ENCODE data around the gene ZNF443.
"Not testable (repeated sequence)": the region's sequence is repeated elsewhere in the genome, so short reads cannot be mapped to it uniquely, and the experiment has no call there.

ZNF443 gene

GRCh38 chr19:12481781-12482508, 41.1 kb upstream of the ZNF443 start:
- in situ Hi-C loops (cut with MboI; ENCODE audit: low sequenced_read_pairs, unreplicated experiment), result no loop called here
- no peak for TF ChIP-seq CTCF (IDR thresholded peaks at IDR 0.05; ENCODE audit: borderline replicate concordance, control extremely low read depth, extremely low read depth, insufficient read depth, missing control alignments)
- DNase-seq (ENCODE audit: low spot score), result no peak

GRCh38 chr19:12478234-12478941, 37.6 kb upstream of the ZNF443 start:
- DNase-seq (ENCODE audit: low spot score), result no peak
- no peak for TF ChIP-seq CTCF (IDR thresholded peaks at IDR 0.05; ENCODE audit: borderline replicate concordance, control extremely low read depth, extremely low read depth, insufficient read depth, missing control alignments)
- in situ Hi-C loops (cut with MboI; ENCODE audit: low sequenced_read_pairs, unreplicated experiment), result no loop called here

- in situ Hi-C loops (cut with MboI; ENCODE audit: low sequenced_read_pairs, unreplicated experiment); DNase-seq (ENCODE audit: low spot score): not testable (repeated sequence)
These were observed 26.8 kb upstream of the ZNF443 start for GRCh38 chr19:12467651-12468050.

- DNase-seq (ENCODE audit: low spot score), result no peak
- in situ Hi-C loops (cut with MboI; ENCODE audit: low sequenced_read_pairs, unreplicated experiment), result no loop called here
- TF ChIP-seq CTCF (IDR thresholded peaks at IDR 0.05; ENCODE audit: borderline replicate concordance, control extremely low read depth, extremely low read depth, insufficient read depth, missing control alignments), result no peak
These were observed 24.4 kb upstream of the ZNF443 start for GRCh38 chr19:12465211-12465610.

GRCh38 chr19:12464769-12465168, 23.9 kb upstream of the ZNF443 start:
- DNase-seq (ENCODE audit: low spot score), result no peak
- in situ Hi-C loops (cut with MboI; ENCODE audit: low sequenced_read_pairs, unreplicated experiment), result no loop called here
- no peak for TF ChIP-seq CTCF (IDR thresholded peaks at IDR 0.05; ENCODE audit: borderline replicate concordance, control extremely low read depth, extremely low read depth, insufficient read depth, missing control alignments)

GRCh38 chr19:12464139-12464538, 23.3 kb upstream of the ZNF443 start:
- in situ Hi-C loops (cut with MboI; ENCODE audit: low sequenced_read_pairs, unreplicated experiment); DNase-seq (ENCODE audit: low spot score): not testable (repeated sequence)

GRCh38 chr19:12453495-12453894, 12.7 kb upstream of the ZNF443 start:
- no peak for DNase-seq (ENCODE audit: low spot score)
- no peak for TF ChIP-seq CTCF (IDR thresholded peaks at IDR 0.05; ENCODE audit: borderline replicate concordance, control extremely low read depth, extremely low read depth, insufficient read depth, missing control alignments)
- in situ Hi-C loops (cut with MboI; ENCODE audit: low sequenced_read_pairs, unreplicated experiment), result no loop called here

Measured in GM13976 (cell line).